ENCODE data around the gene PSMB9. TPM values are rescaled to one million over a fixed set of nuclear protein-coding genes. Genes with fewer than 3 reads are reported as not detected.

PSMB9 gene
- total and polyA plus RNA-seq, 5 donors from 2014 or later, result 148 to 896 (median 525) TPM

- Mint-ChIP-seq H3K4me1 (peaks cover 0 to 6% (median 2%) of the 10 kb centered on the region in 4 donors), H3K4me3 (no peak overlapping the region), H3K36me3 (peaks cover 23% of the 10 kb centered on the region), H3K27ac (no peak overlapping the region), H3K9me3 (no peaks in the 10 kb centered on the region), H3K27me3 (peaks cover 31% of the 10 kb centered on the region)
- DNase-seq, result no peak
- ATAC-seq (ENCODE audit: low read depth in 2 of 2), result no peak
- Histone ChIP-seq H3K9me3 (ENCODE audit: control insufficient read depth in 2 of 2, low read length in 2 of 2) (no peaks in the 10 kb centered on the region), H3K4me1 (ENCODE audit: control insufficient read depth, insufficient read depth, low read length, poor library complexity, severe bottlenecking) (no peaks in the 10 kb centered on the region), H3K27ac (ENCODE audit: insufficient read depth, low read length, poor library complexity, severe bottlenecking) (no peak overlapping the region), H3K4me3 (ENCODE audit: low read depth, low read length) (no peak overlapping the region), H3K36me3 (ENCODE audit: control insufficient read depth, insufficient read depth, low read length) (peaks cover 6% of the 10 kb centered on the region), H3K27me3 (ENCODE audit: control insufficient read depth, insufficient read depth, low read length) (no peaks in the 10 kb centered on the region)
Measured at GRCh38 chr6:32882879-32883250, 28.9 kb downstream of the PSMB9 start.

DNA sequence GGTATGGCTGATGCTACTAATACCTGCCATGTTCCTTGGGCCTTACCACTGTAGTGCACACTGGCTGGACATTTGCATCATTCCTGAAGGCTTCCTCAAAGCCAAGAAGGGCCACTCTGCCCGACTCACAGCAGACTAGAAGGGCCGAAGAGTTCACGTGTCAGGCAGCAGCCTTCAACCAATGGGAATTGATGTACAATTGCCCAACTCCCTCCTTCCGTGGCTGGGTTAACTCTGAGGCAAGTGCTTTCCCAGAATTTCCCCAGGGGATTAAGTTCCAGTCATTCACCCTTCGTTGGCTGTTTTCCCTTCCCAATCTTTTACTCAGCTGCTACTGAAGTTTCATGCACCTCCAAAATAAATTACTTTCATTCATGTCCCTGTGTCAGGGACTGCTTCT lies 29.8 kb downstream of the PSMB9 start:
- Mint-ChIP-seq H3K36me3 (peaks cover 17% of the 10 kb centered on the region), H3K9me3 (no peaks in the 10 kb centered on the region), H3K4me1 (peaks cover 0 to 6% (median 2%) of the 10 kb centered on the region in 4 donors), H3K4me3 (no peak overlapping the region), H3K27ac (peak overlapping the region in 1 of 3 donors; percentile 13), H3K27me3 (peaks cover 30% of the 10 kb centered on the region)
- no peaks in the 10 kb centered on the region for H3K27me3 ChIP-seq (ENCODE audit: control insufficient read depth, insufficient read depth, low read length)
- H3K9me3 ChIP-seq (ENCODE audit: control insufficient read depth in 2 of 2, low read length in 2 of 2), result no peaks in the 10 kb centered on the region
- DNase-seq, result no peak
- no peak overlapping the region for H3K27ac ChIP-seq (ENCODE audit: insufficient read depth, low read length, poor library complexity, severe bottlenecking)
- no peak for ATAC-seq (ENCODE audit: low read depth in 2 of 2)
- no peak overlapping the region for H3K4me3 ChIP-seq (ENCODE audit: low read depth, low read length)
- peaks cover 6% of the 10 kb centered on the region for H3K36me3 ChIP-seq (ENCODE audit: control insufficient read depth, insufficient read depth, low read length)
- H3K4me1 ChIP-seq (ENCODE audit: control insufficient read depth, insufficient read depth, low read length, poor library complexity, severe bottlenecking), result no peaks in the 10 kb centered on the region

- DNase-seq (peak in 2 of 3 donors; percentile 79 to 89), ATAC-seq (ENCODE audit: low read depth in 2 of 2) (peak; percentile 53)
- H3K27me3 ChIP-seq (ENCODE audit: control insufficient read depth, insufficient read depth, low read length), result no peaks in the 10 kb centered on the region
- H3K36me3 ChIP-seq (ENCODE audit: control insufficient read depth, insufficient read depth, low read length), result no peaks in the 10 kb centered on the region
- H3K9me3 Mint-ChIP-seq, result peaks cover 0 to under 1% (median 0%) of the 10 kb centered on the region in 7 donors
- H3K4me1 ChIP-seq (ENCODE audit: control insufficient read depth, insufficient read depth, low read length, poor library complexity, severe bottlenecking), result no peaks in the 10 kb centered on the region
- no peaks in the 10 kb centered on the region for H3K9me3 ChIP-seq (ENCODE audit: control insufficient read depth in 2 of 2, low read length in 2 of 2)
- peaks cover 5% of the 10 kb centered on the region for H3K36me3 Mint-ChIP-seq
- no peak overlapping the region for H3K4me3 ChIP-seq (ENCODE audit: low read depth, low read length)
- peaks cover 26% of the 10 kb centered on the region for H3K27me3 Mint-ChIP-seq
- no peak overlapping the region for H3K27ac Mint-ChIP-seq
- H3K27ac ChIP-seq (ENCODE audit: insufficient read depth, low read length, poor library complexity, severe bottlenecking), result no peak overlapping the region
- peaks cover 0 to 6% (median 2%) of the 10 kb centered on the region in 4 donors for H3K4me1 Mint-ChIP-seq
- H3K4me3 Mint-ChIP-seq, result peak overlapping the region in 2 of 4 donors; percentile 4 to 11
Measured at GRCh38 chr6:32885698-32886286, 31.8 kb downstream of the PSMB9 start.

DNA sequence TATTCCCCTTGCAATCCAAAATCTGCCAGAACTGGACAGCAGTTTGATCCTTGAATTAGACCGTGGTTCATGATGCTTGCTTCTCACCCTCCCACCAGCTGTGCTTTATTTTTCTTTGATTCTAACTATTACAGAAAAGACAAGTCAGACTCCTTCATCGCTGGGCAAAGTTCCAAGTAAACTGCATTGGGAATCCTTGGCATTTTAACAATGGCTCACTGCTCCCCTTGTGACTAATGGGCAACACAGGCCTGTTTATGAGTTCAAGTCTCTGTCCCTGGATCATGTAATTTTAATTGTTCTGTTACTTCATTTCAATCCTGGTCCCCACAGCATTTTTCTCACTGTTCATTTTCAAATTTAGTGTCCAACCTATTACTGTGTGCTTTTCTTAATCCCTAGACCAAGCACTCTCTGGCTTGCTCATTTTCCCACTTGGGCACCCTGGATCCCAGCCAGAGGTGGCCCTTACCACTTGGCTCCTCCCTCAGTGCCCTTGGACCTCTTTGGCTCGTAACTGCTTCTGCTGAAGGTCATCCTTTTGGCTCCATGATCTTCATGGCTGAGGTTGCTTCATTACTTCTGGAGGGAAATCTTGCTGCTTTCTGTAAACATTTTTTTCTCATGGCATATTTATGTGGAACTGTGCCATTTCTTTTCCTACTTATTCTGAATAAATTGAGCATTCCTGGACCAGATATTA lies 32.8 kb downstream of the PSMB9 start:
- Mint-ChIP-seq H3K4me3 (no peak overlapping the region), H3K27me3 (peaks cover 23% of the 10 kb centered on the region), H3K36me3 (no peaks in the 10 kb centered on the region), H3K4me1 (peaks cover 0 to 6% (median 2%) of the 10 kb centered on the region in 4 donors), H3K9me3 (peaks cover 0 to 1% (median 0%) of the 10 kb centered on the region in 7 donors), H3K27ac (no peak overlapping the region)
- Histone ChIP-seq H3K4me1 (ENCODE audit: control insufficient read depth, insufficient read depth, low read length, poor library complexity, severe bottlenecking) (no peaks in the 10 kb centered on the region), H3K9me3 (ENCODE audit: control insufficient read depth in 2 of 2, low read length in 2 of 2) (no peaks in the 10 kb centered on the region), H3K36me3 (ENCODE audit: control insufficient read depth, insufficient read depth, low read length) (no peaks in the 10 kb centered on the region), H3K4me3 (ENCODE audit: low read depth, low read length) (no peak overlapping the region), H3K27me3 (ENCODE audit: control insufficient read depth, insufficient read depth, low read length) (no peaks in the 10 kb centered on the region), H3K27ac (ENCODE audit: insufficient read depth, low read length, poor library complexity, severe bottlenecking) (no peak overlapping the region)
- DNase-seq, result no peak
- no peak for ATAC-seq (ENCODE audit: low read depth in 2 of 2)

GRCh38 chr6:32887616-32888015 lies 33.6 kb downstream of the PSMB9 start:
- Histone ChIP-seq H3K36me3 (ENCODE audit: control insufficient read depth, insufficient read depth, low read length) (no peaks in the 10 kb centered on the region), H3K9me3 (ENCODE audit: control insufficient read depth in 2 of 2, low read length in 2 of 2) (no peaks in the 10 kb centered on the region), H3K27me3 (ENCODE audit: control insufficient read depth, insufficient read depth, low read length) (no peaks in the 10 kb centered on the region), H3K4me3 (ENCODE audit: low read depth, low read length) (no peak overlapping the region), H3K27ac (ENCODE audit: insufficient read depth, low read length, poor library complexity, severe bottlenecking) (no peak overlapping the region), H3K4me1 (ENCODE audit: control insufficient read depth, insufficient read depth, low read length, poor library complexity, severe bottlenecking) (no peaks in the 10 kb centered on the region)
- H3K36me3 Mint-ChIP-seq, result no peaks in the 10 kb centered on the region
- H3K27me3 Mint-ChIP-seq, result peaks cover 27% of the 10 kb centered on the region
- peaks cover 0 to 8% (median 3%) of the 10 kb centered on the region in 4 donors for H3K4me1 Mint-ChIP-seq
- peaks cover 0 to 1% (median 0%) of the 10 kb centered on the region in 7 donors for H3K9me3 Mint-ChIP-seq
- ATAC-seq (ENCODE audit: low read depth in 2 of 2) (no peak), DNase-seq (no peak)
- H3K27ac Mint-ChIP-seq, result no peak overlapping the region
- no peak overlapping the region for H3K4me3 Mint-ChIP-seq

DNA sequence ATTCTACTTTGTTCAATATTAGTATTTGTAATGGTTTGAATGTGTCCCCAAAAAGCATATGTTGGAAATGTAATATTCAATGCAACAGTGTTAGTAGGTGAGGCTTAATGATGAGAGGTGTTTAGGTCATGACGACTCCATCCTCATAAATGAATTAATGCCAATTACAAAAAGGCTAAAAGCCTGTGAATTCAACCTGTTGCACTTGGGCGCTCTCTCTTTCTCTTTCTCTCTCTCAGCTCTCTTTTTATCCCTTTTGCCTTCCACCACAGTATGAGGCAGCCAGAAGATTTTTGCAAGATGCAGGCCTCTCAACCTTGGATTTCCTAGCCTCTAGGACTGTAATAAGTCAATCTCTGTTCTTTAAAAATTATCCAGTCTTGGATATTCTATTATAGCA lies 34.6 kb downstream of the PSMB9 start:
- H3K27ac Mint-ChIP-seq, result peak overlapping the region in 1 of 3 donors; percentile 67
- H3K4me1 Mint-ChIP-seq, result peaks cover 2 to 13% (median 5%) of the 10 kb centered on the region in 4 donors
- peaks cover 0 to 1% (median 0%) of the 10 kb centered on the region in 7 donors for H3K9me3 Mint-ChIP-seq
- no peak for ATAC-seq (ENCODE audit: low read depth in 2 of 2)
- H3K4me3 Mint-ChIP-seq, result peak overlapping the region in 2 of 4 donors; percentile 26 to 69
- H3K27me3 ChIP-seq (ENCODE audit: control insufficient read depth, insufficient read depth, low read length), result no peaks in the 10 kb centered on the region
- no peaks in the 10 kb centered on the region for H3K36me3 ChIP-seq (ENCODE audit: control insufficient read depth, insufficient read depth, low read length)
- no peak overlapping the region for H3K4me3 ChIP-seq (ENCODE audit: low read depth, low read length)
- no peaks in the 10 kb centered on the region for H3K9me3 ChIP-seq (ENCODE audit: control insufficient read depth in 2 of 2, low read length in 2 of 2)
- no peak for DNase-seq
- H3K27ac ChIP-seq (ENCODE audit: insufficient read depth, low read length, poor library complexity, severe bottlenecking), result no peak overlapping the region
- H3K4me1 ChIP-seq (ENCODE audit: control insufficient read depth, insufficient read depth, low read length, poor library complexity, severe bottlenecking), result peaks cover under 1% of the 10 kb centered on the region
- H3K36me3 Mint-ChIP-seq, result no peaks in the 10 kb centered on the region
- peaks cover 25% of the 10 kb centered on the region for H3K27me3 Mint-ChIP-seq

DNA sequence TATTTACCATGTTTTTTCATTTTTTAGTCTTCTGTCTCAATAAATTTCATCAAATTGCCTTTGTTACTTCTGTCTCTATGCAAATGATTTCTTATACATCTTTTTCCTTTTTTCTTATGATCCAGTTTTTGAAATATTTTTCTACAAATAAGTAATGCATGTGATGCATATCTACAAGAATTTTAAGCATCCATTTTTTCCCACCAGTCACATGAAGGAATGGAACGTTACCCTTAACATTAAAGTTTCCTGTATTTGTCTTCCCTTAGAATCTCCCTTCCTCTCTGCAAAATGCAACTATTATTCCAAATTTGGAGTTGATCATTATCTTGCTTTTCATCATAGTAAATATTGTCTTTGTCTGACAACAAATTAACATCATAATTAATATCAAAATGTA lies 35.5 kb downstream of the PSMB9 start:
- no peaks in the 10 kb centered on the region for H3K36me3 ChIP-seq (ENCODE audit: control insufficient read depth, insufficient read depth, low read length)
- Mint-ChIP-seq H3K36me3 (no peaks in the 10 kb centered on the region), H3K4me1 (peaks cover 2 to 19% (median 9%) of the 10 kb centered on the region in 4 donors), H3K9me3 (peaks cover 0 to 1% (median 0%) of the 10 kb centered on the region in 7 donors), H3K27me3 (peaks cover 19% of the 10 kb centered on the region), H3K27ac (no peak overlapping the region), H3K4me3 (no peak overlapping the region)
- H3K4me1 ChIP-seq (ENCODE audit: control insufficient read depth, insufficient read depth, low read length, poor library complexity, severe bottlenecking), result peaks cover 4% of the 10 kb centered on the region
- H3K27me3 ChIP-seq (ENCODE audit: control insufficient read depth, insufficient read depth, low read length), result no peaks in the 10 kb centered on the region
- no peak for ATAC-seq (ENCODE audit: low read depth in 2 of 2)
- H3K9me3 ChIP-seq (ENCODE audit: control insufficient read depth in 2 of 2, low read length in 2 of 2), result no peaks in the 10 kb centered on the region
- no peak overlapping the region for H3K4me3 ChIP-seq (ENCODE audit: low read depth, low read length)
- no peak overlapping the region for H3K27ac ChIP-seq (ENCODE audit: insufficient read depth, low read length, poor library complexity, severe bottlenecking)
- DNase-seq, result no peak
